IPS-20b (cell line): ENCODE data around the gene FCHSD2.

Experiments
- H3K27ac ChIP-seq: one replicate; pipeline ENCODE4 v1.5.1; 2013; ENCODE audit warnings: low read length
- H3K27me3 ChIP-seq: 2 replicates; pipeline ENCODE4 v1.6.1; 2013; ENCODE audit warnings: mild to moderate bottlenecking, low read length, inconsistent platforms; ENCODE audit not compliant: insufficient read depth
- H3K36me3 ChIP-seq: 2 replicates; pipeline ENCODE4 v1.6.1; 2013; ENCODE audit warnings: low read depth, mild to moderate bottlenecking, inconsistent platforms, low read length, moderate library complexity; ENCODE audit not compliant: insufficient read depth
- H3K4me1 ChIP-seq: 2 replicates; pipeline ENCODE4 v1.6.1; 2013; ENCODE audit warnings: mild to moderate bottlenecking, control low read depth, inconsistent platforms, low read length, moderate library complexity; ENCODE audit not compliant: insufficient read depth
- H3K4me3 ChIP-seq: 2 replicates; pipeline ENCODE4 v1.5.1; 2013; ENCODE audit warnings: mild to moderate bottlenecking, low read length, inconsistent platforms
- H3K9ac ChIP-seq: 2 replicates; pipeline ENCODE4 v1.6.1; 2013; ENCODE audit warnings: low read depth, mild to moderate bottlenecking, inconsistent platforms, low read length, moderate library complexity
- H3K9me3 ChIP-seq: 2 replicates; pipeline ENCODE4 v1.6.1; 2013; ENCODE audit warnings: mild to moderate bottlenecking, low read depth, low read length, inconsistent platforms; ENCODE audit not compliant: insufficient read depth

Gene FCHSD2

DNA sequence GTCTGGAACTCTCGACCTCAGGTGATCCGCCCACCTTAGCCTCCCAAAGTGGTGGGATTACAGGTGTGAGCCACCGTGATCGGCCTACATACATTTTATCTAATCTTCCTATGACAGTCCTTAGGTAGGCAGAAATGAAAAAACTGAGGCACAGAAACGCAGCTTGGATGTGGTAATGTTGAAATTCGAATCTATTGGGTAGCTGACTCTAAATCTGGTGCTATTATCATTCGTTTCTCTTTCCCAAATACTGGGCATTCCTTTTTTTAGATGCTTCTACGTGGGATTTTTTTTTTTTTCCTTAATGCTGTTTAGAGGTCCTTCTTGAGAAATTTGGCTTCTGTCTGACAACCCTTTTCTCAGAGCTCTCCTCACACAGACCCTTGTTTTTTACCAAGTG is 41.5 kb downstream of the FCHSD2 start:
- Histone ChIP-seq H3K36me3 (no peaks in the 10 kb centered on the region), H3K4me3 (no peak overlapping the region), H3K9me3 (no peaks in the 10 kb centered on the region), H3K27ac (no peak overlapping the region), H3K4me1 (peaks cover 5% of the 10 kb centered on the region), H3K9ac (no peak overlapping the region), H3K27me3 (no peaks in the 10 kb centered on the region)

DNA sequence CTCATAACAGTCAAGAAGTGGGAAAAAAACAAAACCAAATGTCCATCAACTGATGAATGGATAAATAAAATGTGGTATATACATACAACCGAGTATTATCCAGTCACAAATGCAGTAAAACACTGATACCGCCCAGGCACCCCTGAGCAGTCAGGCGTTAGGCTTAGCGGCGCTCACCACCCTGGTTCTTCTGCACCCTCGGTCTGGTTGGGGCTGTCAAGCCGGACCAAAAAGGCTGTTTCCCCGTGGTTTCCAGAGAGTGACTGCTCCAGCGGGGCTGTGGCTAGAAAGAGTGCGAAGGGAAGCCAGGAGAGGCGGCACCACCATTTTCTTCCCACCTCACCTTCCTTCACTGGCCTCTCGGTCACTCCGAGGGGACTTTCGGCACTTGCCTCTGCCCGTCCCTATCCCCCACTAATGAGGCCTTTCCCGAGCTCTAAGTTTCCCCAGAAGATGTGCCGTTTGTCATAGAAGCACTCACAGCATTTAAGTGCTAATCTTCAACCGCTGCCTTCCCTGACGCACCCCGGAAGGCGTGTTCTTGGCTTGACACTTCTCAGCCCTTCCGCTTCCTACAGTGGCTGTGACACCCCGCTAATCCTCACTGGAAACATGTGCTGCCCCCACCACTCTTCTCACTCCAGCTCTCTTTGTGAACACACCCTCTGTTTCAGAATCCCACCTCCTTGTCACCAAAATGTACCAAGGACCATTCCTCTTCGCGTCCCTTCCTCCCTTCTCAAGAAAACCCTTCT is 42.4 kb downstream of the FCHSD2 start:
- Histone ChIP-seq H3K36me3 (no peaks in the 10 kb centered on the region), H3K27me3 (no peaks in the 10 kb centered on the region), H3K4me1 (peaks cover 5% of the 10 kb centered on the region), H3K4me3 (no peak overlapping the region), H3K9me3 (no peaks in the 10 kb centered on the region), H3K27ac (no peak overlapping the region), H3K9ac (no peak overlapping the region)

DNA sequence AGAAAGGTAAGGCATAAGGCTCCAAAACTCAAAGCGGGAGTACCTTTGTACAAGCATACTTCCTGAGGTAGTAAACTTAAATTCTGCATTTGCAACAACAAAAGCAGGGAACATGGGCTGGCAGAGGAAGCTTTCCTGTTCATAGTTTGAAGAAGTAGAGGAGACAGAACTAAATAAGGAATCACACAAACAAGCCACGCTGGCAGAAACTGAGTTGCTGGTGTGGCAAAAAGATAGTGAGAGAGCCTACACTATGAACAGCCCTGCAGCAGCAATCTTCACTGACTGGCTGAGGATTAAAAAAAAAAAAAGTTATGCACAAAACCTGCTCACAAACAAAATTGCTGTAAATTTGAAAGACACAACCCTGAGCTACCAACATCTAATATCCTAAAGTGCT is 46.5 kb downstream of the FCHSD2 start:
- Histone ChIP-seq H3K36me3 (no peaks in the 10 kb centered on the region), H3K9ac (no peak overlapping the region), H3K4me3 (no peak overlapping the region), H3K27ac (no peak overlapping the region), H3K27me3 (no peaks in the 10 kb centered on the region), H3K9me3 (no peaks in the 10 kb centered on the region), H3K4me1 (no peaks in the 10 kb centered on the region)

DNA sequence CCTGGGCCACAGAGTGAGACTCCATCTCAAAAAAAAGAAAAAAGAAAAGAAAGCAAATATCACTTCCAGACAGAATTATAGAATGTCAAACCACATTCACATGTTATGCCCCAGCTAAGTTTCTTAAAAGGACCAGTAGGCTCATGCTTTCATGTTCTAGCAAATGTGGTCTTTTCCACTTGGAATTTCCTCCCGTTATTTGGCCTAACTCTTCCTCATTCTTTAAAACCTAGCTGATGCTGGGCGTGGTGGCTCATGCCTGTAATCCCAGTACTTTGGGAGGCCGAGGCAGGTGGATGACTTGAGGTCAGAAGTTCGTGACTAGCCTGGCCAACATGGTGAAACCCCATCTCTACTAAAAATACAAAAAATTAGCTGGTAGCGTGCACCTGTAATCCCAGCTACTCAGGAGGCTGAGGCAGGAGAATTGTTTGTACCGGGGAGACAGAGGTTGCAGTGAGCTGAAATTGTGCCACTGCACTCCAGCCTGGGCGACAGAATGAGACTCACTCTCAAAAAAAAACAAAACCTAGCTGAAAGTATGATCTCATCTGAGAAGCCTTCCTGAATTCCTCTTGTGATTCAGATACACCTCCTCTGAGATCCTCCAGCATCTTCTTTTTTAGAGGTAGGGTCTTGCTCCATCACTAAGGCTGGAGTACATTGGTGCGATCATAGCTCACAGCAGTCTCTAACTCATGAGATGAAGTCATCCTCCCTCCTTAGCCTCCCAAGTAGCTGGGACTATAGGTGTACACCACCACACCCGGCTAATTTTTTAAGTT is 50.4 kb downstream of the FCHSD2 start:
- Histone ChIP-seq H3K4me3 (no peak overlapping the region), H3K27me3 (no peaks in the 10 kb centered on the region), H3K9me3 (no peaks in the 10 kb centered on the region), H3K9ac (no peak overlapping the region), H3K36me3 (no peaks in the 10 kb centered on the region), H3K4me1 (no peaks in the 10 kb centered on the region), H3K27ac (no peak overlapping the region)

DNA sequence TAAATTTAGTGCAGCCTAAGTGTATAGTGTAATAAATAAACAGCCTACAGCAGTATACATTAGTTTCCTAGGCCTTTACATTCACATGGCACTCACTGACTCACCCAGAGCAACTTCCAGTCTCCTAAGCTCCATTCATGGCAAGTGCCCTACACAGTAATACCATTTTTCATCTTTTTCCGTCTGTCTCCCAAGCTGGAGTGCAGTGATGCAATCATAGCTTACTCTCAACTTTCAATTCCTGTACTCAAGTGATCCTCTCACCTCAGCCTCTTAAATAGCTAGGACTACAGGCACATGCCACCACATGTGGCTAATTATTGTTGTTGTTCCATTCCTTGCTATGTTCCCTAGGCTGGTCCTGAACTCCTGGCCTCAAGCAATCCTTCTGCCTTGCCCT is 54.4 kb downstream of the FCHSD2 start:
- Histone ChIP-seq H3K4me1 (no peaks in the 10 kb centered on the region), H3K9ac (no peak overlapping the region), H3K36me3 (no peaks in the 10 kb centered on the region), H3K27me3 (no peaks in the 10 kb centered on the region), H3K4me3 (no peak overlapping the region), H3K27ac (no peak overlapping the region), H3K9me3 (no peaks in the 10 kb centered on the region)

DNA sequence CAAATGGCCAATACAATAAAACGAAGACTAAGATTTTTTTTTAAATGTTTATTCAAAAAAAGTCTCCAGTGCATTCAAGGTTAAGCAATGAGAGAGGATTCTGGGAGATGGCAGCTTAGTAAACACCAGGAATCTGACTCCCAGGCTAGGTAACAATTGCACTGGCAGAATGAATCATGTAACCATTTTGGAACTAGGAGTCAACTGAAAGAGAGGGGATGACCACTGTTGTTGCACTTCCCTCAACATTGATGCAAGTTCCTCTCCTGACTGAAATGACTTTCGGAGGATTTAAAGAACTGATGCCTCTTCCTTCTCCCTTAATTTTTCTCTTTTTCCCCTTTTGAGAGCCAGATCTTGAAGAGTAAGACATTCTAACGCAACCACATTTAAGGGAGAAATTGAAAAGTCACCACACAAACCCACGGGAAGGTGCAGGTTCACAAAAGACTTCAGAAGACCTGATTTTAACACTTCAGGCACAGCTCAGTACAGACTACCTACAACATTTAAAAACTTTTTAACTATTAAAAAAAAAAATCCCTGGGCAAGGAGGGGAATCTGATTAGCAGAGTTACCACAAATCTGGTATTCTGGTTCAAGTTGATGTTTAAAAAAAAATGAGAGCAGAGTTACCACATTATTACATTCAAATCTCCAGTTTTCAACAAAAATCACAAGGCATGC is 56.8 kb downstream of the FCHSD2 start:
- no peak overlapping the region for H3K4me3 ChIP-seq
- no peak overlapping the region for H3K27ac ChIP-seq
- no peak overlapping the region for H3K9ac ChIP-seq
- no peaks in the 10 kb centered on the region for H3K36me3 ChIP-seq
- no peaks in the 10 kb centered on the region for H3K4me1 ChIP-seq
- no peaks in the 10 kb centered on the region for H3K9me3 ChIP-seq
- H3K27me3 ChIP-seq, result no peaks in the 10 kb centered on the region

DNA sequence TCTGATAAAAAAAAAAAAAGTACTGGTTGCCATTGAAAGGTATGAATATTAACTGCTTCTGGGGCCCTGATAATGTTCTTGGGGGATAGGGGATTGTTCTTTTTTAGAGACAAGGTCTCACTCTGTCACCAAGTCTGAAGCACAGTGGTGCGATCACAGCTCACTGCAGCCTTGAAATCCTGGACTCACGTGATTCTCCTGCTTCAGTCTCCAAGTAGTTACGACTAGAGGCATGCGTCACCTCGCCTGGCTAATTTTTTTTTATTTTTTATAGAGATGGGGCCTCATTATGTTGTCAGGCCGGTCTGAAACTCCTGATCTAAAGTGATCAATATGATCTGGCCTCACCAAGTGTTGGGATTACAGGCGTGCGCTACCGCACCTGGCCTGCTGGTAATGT is 63.5 kb downstream of the FCHSD2 start:
- no peak overlapping the region for H3K9ac ChIP-seq
- no peaks in the 10 kb centered on the region for H3K4me1 ChIP-seq
- peaks cover 7% of the 10 kb centered on the region; the same call in 1 of the 2 replicates for H3K9me3 ChIP-seq
- H3K27me3 ChIP-seq, result no peaks in the 10 kb centered on the region
- H3K4me3 ChIP-seq, result no peak overlapping the region
- no peaks in the 10 kb centered on the region for H3K36me3 ChIP-seq
- no peak overlapping the region for H3K27ac ChIP-seq

DNA sequence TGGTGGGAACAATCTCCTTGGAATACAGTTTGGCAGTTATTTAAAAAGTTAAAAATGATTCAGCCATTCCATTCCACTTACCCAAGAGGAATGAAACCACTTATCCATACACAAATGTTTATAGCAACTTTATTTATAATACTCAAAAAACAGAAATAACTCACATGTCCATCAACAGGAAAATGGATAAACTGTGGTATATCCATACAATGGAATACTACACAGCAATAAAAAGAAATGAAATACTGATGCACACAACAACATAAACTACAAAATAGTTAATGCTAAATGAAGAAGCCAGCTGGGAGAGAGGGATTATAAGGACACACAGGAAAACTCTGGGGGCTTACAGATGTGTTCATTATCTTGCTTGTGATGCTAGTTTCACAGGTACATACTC is 64.7 kb downstream of the FCHSD2 start:
- H3K36me3 ChIP-seq, result no peaks in the 10 kb centered on the region
- H3K27ac ChIP-seq, result no peak overlapping the region
- no peak overlapping the region for H3K9ac ChIP-seq
- H3K27me3 ChIP-seq, result no peaks in the 10 kb centered on the region
- H3K4me3 ChIP-seq, result no peak overlapping the region
- peaks cover 7% of the 10 kb centered on the region; the same call in 1 of the 2 replicates for H3K9me3 ChIP-seq
- H3K4me1 ChIP-seq, result no peaks in the 10 kb centered on the region

DNA sequence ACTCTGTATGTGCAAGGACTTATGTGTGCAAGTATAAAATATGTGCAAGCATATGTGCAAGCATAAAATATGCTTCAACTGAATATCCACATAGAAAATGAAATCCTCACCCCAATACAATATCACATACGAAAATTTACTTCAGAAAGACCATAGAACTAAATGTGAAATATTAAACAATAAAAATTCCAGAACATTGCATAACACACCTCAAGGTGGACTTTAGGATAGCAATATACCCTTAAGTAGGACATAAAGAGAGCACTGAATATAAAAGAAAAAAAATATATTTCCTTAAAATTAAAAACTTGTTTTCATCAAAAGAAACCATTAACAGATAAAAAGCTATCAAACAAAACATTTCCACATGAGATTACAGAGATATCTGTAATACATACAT is 67.8 kb downstream of the FCHSD2 start:
- no peaks in the 10 kb centered on the region for H3K27me3 ChIP-seq
- H3K4me3 ChIP-seq, result no peak overlapping the region
- no peak overlapping the region for H3K27ac ChIP-seq
- no peak overlapping the region for H3K9ac ChIP-seq
- H3K9me3 ChIP-seq, result peaks cover 7% of the 10 kb centered on the region; the same call in 1 of the 2 replicates
- no peaks in the 10 kb centered on the region for H3K36me3 ChIP-seq
- no peaks in the 10 kb centered on the region for H3K4me1 ChIP-seq

DNA sequence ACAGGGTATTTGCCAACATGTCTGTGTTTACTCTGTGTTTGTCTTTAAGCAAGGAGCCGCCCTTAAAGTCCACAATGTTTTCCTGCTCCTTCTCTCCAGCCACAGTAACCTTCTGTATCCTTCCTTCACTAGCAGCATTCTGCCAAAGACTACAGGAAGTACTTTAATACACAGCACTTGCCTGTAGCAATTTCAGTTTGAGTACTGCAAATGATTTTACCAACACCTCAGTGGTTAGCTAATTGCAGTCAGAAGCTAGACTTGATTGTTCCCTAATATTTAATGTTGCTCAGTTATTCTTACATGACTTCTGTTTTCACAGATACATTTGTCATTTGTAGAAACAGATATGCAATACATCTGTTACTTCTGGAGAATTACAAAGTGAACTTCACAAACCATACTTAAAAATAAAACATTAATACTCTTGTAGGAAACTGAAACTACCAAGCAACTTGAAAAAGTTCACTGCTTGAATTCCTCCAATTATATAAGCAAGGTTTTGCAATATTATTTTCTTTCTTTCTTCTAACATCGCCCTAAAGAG is 69.1 kb downstream of the FCHSD2 start:
- no peak overlapping the region for H3K27ac ChIP-seq
- no peak overlapping the region for H3K9ac ChIP-seq

DNA sequence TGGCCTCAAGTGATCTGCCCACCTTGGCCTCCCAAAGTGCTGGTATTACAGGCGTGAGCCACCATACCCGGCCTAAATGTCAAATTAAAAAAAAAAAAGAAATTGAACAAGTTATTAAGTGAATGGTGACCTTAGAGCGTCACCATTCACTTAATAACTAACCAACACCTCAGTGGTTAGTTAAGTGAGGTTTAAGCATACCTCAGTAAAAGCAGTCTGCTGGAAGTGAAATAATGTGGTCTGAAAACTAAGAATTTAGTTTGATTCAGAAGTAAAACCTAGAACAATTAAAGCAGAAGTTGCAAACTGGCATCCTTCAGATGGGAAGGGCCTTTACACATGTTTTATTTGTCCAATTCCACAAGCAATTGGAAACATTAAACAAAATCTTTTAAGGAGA is 71.5 kb downstream of the FCHSD2 start:
- Histone ChIP-seq H3K9me3 (no peaks in the 10 kb centered on the region), H3K9ac (no peak overlapping the region), H3K27me3 (no peaks in the 10 kb centered on the region), H3K4me1 (no peaks in the 10 kb centered on the region), H3K4me3 (no peak overlapping the region), H3K36me3 (no peaks in the 10 kb centered on the region), H3K27ac (no peak overlapping the region)

More for the DNA sequence above, 69.1 kb downstream of the FCHSD2 start:
- Histone ChIP-seq H3K27me3 (no peaks in the 10 kb centered on the region), H3K9me3 (peaks cover 7% of the 10 kb centered on the region; the same call in 1 of the 2 replicates), H3K4me1 (no peaks in the 10 kb centered on the region), H3K4me3 (no peak overlapping the region), H3K36me3 (no peaks in the 10 kb centered on the region)
